HepG2 (cell line): ENCODE measurements around the gene MAML1. TPM values are rescaled to one million over a fixed set of nuclear protein-coding genes. Genes with fewer than 3 reads are reported as not detected.

Experiments used
- ATAC-seq: fragments of 200-7000 bp; cut with Tn5 transposase; 3 replicates; pipeline ENCODE4 v1.9.1; 2020; ENCODE audit warnings: mild to moderate bottlenecking, moderate library complexity
- BruUV-seq: library from RNA; stranded (reverse); fragments of 400-500 nt; replicated peaks from 2 replicates; lab custom pipeline; 2021; lab: Mats Ljungman, UMichigan
- CTCF ChIA-PET: fragments of 300-600 bp; formaldehyde crosslinking; extraction: SDS; loops from one replicate; lab custom pipeline; 2021; ENCODE audit warnings: low total read pairs, inconsistent platforms, low intra/inter-chr PET ratio; lab: Yijun Ruan, JAX
- POLR2A ChIA-PET: fragments of 350-600 bp; sonication (Branson Sonifier 250); formaldehyde crosslinking; loops from one replicate; lab custom pipeline; 2020; ENCODE audit warnings: antibody characterized with exemption, inconsistent platforms; lab: Yijun Ruan, JAX
- DNase-seq: peaks from one replicate; pipeline ENCODE4 v3.0.0-alpha.2; 2015; ENCODE audit warnings: low spot score
- FAIRE-seq: peaks from 3 replicates; lab custom pipeline; 2011; peaks lifted over from hg19 to GRCh38; lab: Jason Lieb, UNC
- H2AFZ ChIP-seq: one replicate; pipeline ENCODE4 v1.6.1; 2011; ENCODE audit warnings: low read length, inconsistent platforms
- H3K27ac ChIP-seq: fragments of 300-600 bp; 3 replicates; pipeline ENCODE4 v1.8.0; 2011; ENCODE audit warnings: mixed run types, mild to moderate bottlenecking, mixed read lengths, low read length, inconsistent platforms; ENCODE audit not compliant: insufficient read depth; ENCODE audit errors: extremely low read length
- H3K27me3 ChIP-seq, 2 experiments: fragments of 200-600 bp in 1 of 2; 2 replicates in 1 of 2; 3 replicates in 1 of 2; pipeline versions ENCODE4 v1.6.0 to v1.8.0; 2011; ENCODE audit warnings: low read length in 2 of 2, mild to moderate bottlenecking in 2 of 2, moderate library complexity in 2 of 2, inconsistent platforms in 1 of 2; ENCODE audit not compliant: insufficient read depth in 2 of 2, control insufficient read depth in 1 of 2
- H3K36me3 ChIP-seq, 2 experiments: fragments of 200-600 bp in 1 of 2; replicated peaks in 1 of 2; 2 replicates in 1 of 2; 3 replicates in 1 of 2; pipeline versions ENCODE4 v1.5.1 to v1.8.0; 2011; ENCODE audit warnings: low read length in 2 of 2, inconsistent platforms in 1 of 2; ENCODE audit not compliant: insufficient read depth in 2 of 2, control insufficient read depth in 1 of 2
- H3K4me1 ChIP-seq: 2 replicates; pipeline ENCODE4 v1.5.1; 2012; ENCODE audit warnings: low read length, inconsistent platforms; ENCODE audit not compliant: insufficient read depth
- H3K4me2 ChIP-seq: 2 replicates; pipeline ENCODE4 v1.6.0; 2011; ENCODE audit warnings: low read depth, low read length, inconsistent platforms
- H3K4me3 ChIP-seq, 3 experiments: fragments of 200-600 bp in 1 of 3; sonication (generic), shearing (Covaris generic) in 1 of 3; replicated peaks in 1 of 3; 2 replicates each; pipeline ENCODE4 v1.5.1; 2011 to 2016; ENCODE audit warnings: low read length in 3 of 3, inconsistent platforms in 2 of 3, low read depth in 2 of 3, mild to moderate bottlenecking in 2 of 3, control low read depth in 1 of 3, mixed read lengths in 1 of 3; ENCODE audit not compliant: insufficient read depth in 1 of 3
- H3K79me2 ChIP-seq: one replicate; pipeline ENCODE4 v1.6.1; 2011; ENCODE audit warnings: low read length, inconsistent platforms; ENCODE audit not compliant: insufficient read depth
- H3K9ac ChIP-seq: 2 replicates; pipeline ENCODE4 v1.6.0; 2011; ENCODE audit warnings: mild to moderate bottlenecking, low read depth, low read length, inconsistent platforms; ENCODE audit not compliant: insufficient read depth
- H3K9me3 ChIP-seq: 2 replicates; pipeline ENCODE4 v1.5.1; 2012; ENCODE audit warnings: mild to moderate bottlenecking, low read length
- H4K20me1 ChIP-seq: 2 replicates; pipeline ENCODE4 v1.6.0; 2011; ENCODE audit warnings: inconsistent platforms, mild to moderate bottlenecking, low read length, moderate library complexity; ENCODE audit not compliant: insufficient read depth
- ARNT2 ChIP-seq: sonication (generic); formaldehyde crosslinking; IDR thresholded peaks from 2 replicates; pipeline ENCODE4 v1.8.0; 2022; ENCODE audit warnings: mild to moderate bottlenecking, low read depth, missing genetic modification reagents, moderate library complexity
- HMGXB4 ChIP-seq, 2 experiments: sonication (generic) in 1 of 2; formaldehyde crosslinking in 1 of 2; IDR thresholded peaks; 2 replicates each; pipeline versions ENCODE4 v1.4.0 to v1.6.1; 2018 to 2020; ENCODE audit warnings: missing genetic modification reagents in 2 of 2, borderline replicate concordance in 1 of 2, low read depth in 1 of 2, mild to moderate bottlenecking in 1 of 2, missing biosample characterization in 1 of 2
- IRF2 ChIP-seq: IDR thresholded peaks from 2 replicates; pipeline ENCODE4 v1.6.1; 2018; ENCODE audit warnings: missing genetic modification reagents, missing compliant biosample characterization
- MBD4 ChIP-seq: IDR thresholded peaks from 2 replicates; pipeline ENCODE4 v1.6.1; 2012; ENCODE audit warnings: low read length, inconsistent platforms, borderline replicate concordance
- MTERF4 ChIP-seq: sonication (generic); formaldehyde crosslinking; IDR thresholded peaks from 2 replicates; pipeline ENCODE4 v1.8.0; 2023; ENCODE audit warnings: mild to moderate bottlenecking, missing genetic modification reagents
- TBP ChIP-seq: sonication (generic); formaldehyde crosslinking; IDR thresholded peaks from 2 replicates; pipeline ENCODE4 v1.5.0; 2020; ENCODE audit warnings: missing genetic modification reagents
- TGIF2 ChIP-seq: IDR thresholded peaks from 2 replicates; pipeline ENCODE4 v1.6.1; 2016; ENCODE audit warnings: control low read depth, missing compliant biosample characterization
- TOE1 ChIP-seq: sonication (generic); formaldehyde crosslinking; IDR thresholded peaks from 2 replicates; pipeline ENCODE4 v1.4.0; 2020; ENCODE audit warnings: mild to moderate bottlenecking, missing genetic modification reagents
- ZBTB14 ChIP-seq: sonication (generic); formaldehyde crosslinking; IDR thresholded peaks from 2 replicates; pipeline ENCODE4 v1.4.0; 2020; ENCODE audit warnings: missing genetic modification reagents
- ZNF354B ChIP-seq: sonication (generic); formaldehyde crosslinking; IDR thresholded peaks from 2 replicates; pipeline ENCODE4 v1.8.0; 2022; ENCODE audit warnings: mild to moderate bottlenecking, missing genetic modification reagents
- ZNF441 ChIP-seq: sonication (generic); formaldehyde crosslinking; IDR thresholded peaks from 2 replicates; pipeline ENCODE4 v1.7.0; 2021; ENCODE audit warnings: missing genetic modification reagents, borderline replicate concordance
- ZNF501 ChIP-seq: sonication (generic); formaldehyde crosslinking; IDR thresholded peaks from 2 replicates; pipeline ENCODE4 v1.5.1; 2020; ENCODE audit warnings: mild to moderate bottlenecking, moderate library complexity, missing genetic modification reagents
- ZNF546 ChIP-seq: sonication (generic); formaldehyde crosslinking; conservative IDR thresholded peaks from 2 replicates; pipeline ENCODE4 v1.8.1; 2023; ENCODE audit warnings: mild to moderate bottlenecking, missing genetic modification reagents
- ZNF691 ChIP-seq: sonication (generic); formaldehyde crosslinking; IDR thresholded peaks from 2 replicates; pipeline ENCODE4 v1.4.0; 2020; ENCODE audit warnings: missing genetic modification reagents, low read depth, mild to moderate bottlenecking, borderline replicate concordance
- ZNF709 ChIP-seq: sonication (generic); formaldehyde crosslinking; IDR thresholded peaks from 2 replicates; pipeline ENCODE4 v1.5.0; 2020; ENCODE audit warnings: mild to moderate bottlenecking, missing genetic modification reagents
- ZNF782 ChIP-seq: sonication (generic); formaldehyde crosslinking; IDR thresholded peaks from 2 replicates; pipeline ENCODE4 v1.4.0; 2020; ENCODE audit warnings: missing genetic modification reagents, mild to moderate bottlenecking, borderline replicate concordance
- WGBS: methylation state at CpG from one replicate; pipeline ENCODE4 v1.1.6; 2017; ENCODE audit warnings: low lambda C conversion rate; 5-methylcytosine and 5-hydroxymethylcytosine counted together
- in situ Hi-C: cut with HindIII; loops from 2 replicates; pipeline ENCODE4 v1.10.0; 2017; ENCODE audit warnings: low pct_unique_long_range_greater_than_20kb; ENCODE audit not compliant: extremely low pct_ligation_motif_present
- intact Hi-C: fragments of 100-400 bp; cut with micrococcal nuclease; formaldehyde crosslinking; loops from one replicate; pipeline ENCODE4 v1.10.0; 2022; ENCODE audit not compliant: unreplicated experiment
- polyA plus RNA-seq, 8 experiments: library from polyadenylated mRNA; depleted of rRNA in 3 of 8; stranded (reverse) in 7 of 8; unstranded in 1 of 8; fragments of >200 nt; fragmentation: Illumina TruSeq in 4 of 8; extraction: Trizol in 4 of 8; gene quantifications; 2 replicates each; pipeline versions ENCODE4 v1.2.1 to v1.2.3, GENCODE V29; 2011 to 2016; ENCODE audit warnings: low read depth in 4 of 8, missing spikeins in 1 of 8, mixed read lengths in 1 of 8; ENCODE audit not compliant: insufficient read depth in 1 of 8
- total RNA-seq, 5 experiments: library from RNA; depleted of rRNA; stranded (reverse); fragments of >200 nt; fragmentation: Illumina TruSeq; extraction: Trizol; gene quantifications; 2 replicates each; pipeline ENCODE4 v1.2.3, GENCODE V29; 2016; ENCODE audit warnings: low read depth in 1 of 5

MAML1 gene
- total and polyA plus RNA-seq, 2 of the 13 experiments (the other 11 are each of a cell fraction or from before 2014, with no cell fraction given): 10.0 to 10.8 TPM

GRCh38 chr5:179777909-179778308 lies 45.3 kb downstream of the MAML1 start:
- ChIA-PET POLR2A (no interaction called here), CTCF (no interaction called here)
- FAIRE-seq: no peak
- H3K9me3 ChIP-seq: no peaks in the 10 kb centered on the region
- BruUV-seq: no TSS peak
- H3K4me1 ChIP-seq: no peaks in the 10 kb centered on the region
- no peak overlapping the region for H3K9ac ChIP-seq
- TF ChIP-seq ZBTB14: no peak
- no peak for TF ChIP-seq ZNF691 (CRISPR knock-in tag)
- TF ChIP-seq ZNF546 (CRISPR knock-in tag): no peak
- TF ChIP-seq ZNF782 (CRISPR knock-in tag): no peak
- TF ChIP-seq ZNF354B (CRISPR knock-in tag): no peak
- no peak for TF ChIP-seq TGIF2
- TF ChIP-seq ZNF501 (CRISPR knock-in tag): no peak
- no peak for TF ChIP-seq ZNF709 (CRISPR knock-in tag)
- no peak for TF ChIP-seq IRF2 (CRISPR knock-in tag)
- TF ChIP-seq MBD4: no peak
- no peak for TF ChIP-seq TBP (CRISPR knock-in tag)
- TF ChIP-seq MTERF4 (CRISPR knock-in tag): no peak
- no peak for TF ChIP-seq HMGXB4 (CRISPR knock-in tag; IDR thresholded peaks at IDR 0.05; ENCODE audit: borderline replicate concordance in 1 of 2, low read depth in 1 of 2)
- TF ChIP-seq ARNT2 (CRISPR knock-in tag): no peak
- no peak for TF ChIP-seq TOE1
- TF ChIP-seq ZNF441 (CRISPR knock-in tag): no peak
- H3K27ac ChIP-seq: no peak overlapping the region
- DNase-seq: no peak
- H3K79me2 ChIP-seq: no peaks in the 10 kb centered on the region
- in situ Hi-C loops: no loop called here
- H3K4me2 ChIP-seq: no peak overlapping the region
- 98% methylated on average over 9 of the region's 9 CpGs for WGBS
- peaks cover 22 to 58% of the 10 kb centered on the region in 2 experiments for H3K36me3 ChIP-seq
- no peak overlapping the region for H3K4me3 ChIP-seq
- intact Hi-C loops: no loop called here
- H3K27me3 ChIP-seq: no peaks in the 10 kb centered on the region
- no peak for ATAC-seq
- no peak overlapping the region for H2AFZ ChIP-seq
- no peaks in the 10 kb centered on the region for H4K20me1 ChIP-seq
